OCI-LY1 (cell line): ENCODE data around the gene FAM111A.

Experiments
- EZH2 ChIP-seq: fragments of 200-600 bp; sonication (generic), shearing (Covaris generic); IDR thresholded peaks from 2 replicates; pipeline ENCODE4 v1.8.0; 2017; ENCODE audit warnings: borderline replicate concordance, mixed run types, mild to moderate bottlenecking, antibody characterized with exemption, low read length, moderate library complexity, mixed read lengths
- TF ChIP-seq, protein P1 (sequence below): fragments of 200-600 bp; sonication (generic), shearing (Covaris generic); IDR thresholded peaks from 2 replicates; pipeline ENCODE4 v1.5.1; 2017; ENCODE audit warnings: mild to moderate bottlenecking, antibody characterized with exemption, low read length, moderate library complexity, mixed read lengths

DNA sequence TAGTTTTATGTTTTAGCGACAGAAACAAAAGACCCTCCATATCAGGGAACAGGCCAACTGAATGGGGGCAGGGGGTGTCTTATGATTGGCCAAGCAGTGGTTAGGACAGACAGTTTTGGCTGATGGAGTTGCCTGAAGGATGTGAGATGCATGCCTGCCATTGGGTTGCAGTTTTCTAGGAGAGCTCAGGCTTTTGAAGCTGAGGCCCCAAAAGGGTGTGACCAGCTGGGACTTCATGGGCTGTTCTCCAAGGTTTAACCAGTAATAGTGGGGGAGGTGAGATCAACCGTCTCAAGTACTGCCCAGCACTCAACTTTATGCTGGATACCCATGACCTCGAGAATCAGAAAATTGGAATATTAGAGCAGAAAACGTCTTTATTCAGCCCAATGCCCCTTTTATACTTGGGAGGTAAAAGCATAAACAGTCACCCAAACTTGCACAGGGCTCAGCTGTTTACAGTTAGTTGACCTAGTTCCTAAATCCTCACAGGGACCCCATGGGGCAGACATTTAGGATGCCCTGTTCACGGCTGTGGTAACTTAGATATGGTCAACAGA is 42.8 kb downstream of the FAM111A start:
- TF ChIP-seq, protein P1, sequence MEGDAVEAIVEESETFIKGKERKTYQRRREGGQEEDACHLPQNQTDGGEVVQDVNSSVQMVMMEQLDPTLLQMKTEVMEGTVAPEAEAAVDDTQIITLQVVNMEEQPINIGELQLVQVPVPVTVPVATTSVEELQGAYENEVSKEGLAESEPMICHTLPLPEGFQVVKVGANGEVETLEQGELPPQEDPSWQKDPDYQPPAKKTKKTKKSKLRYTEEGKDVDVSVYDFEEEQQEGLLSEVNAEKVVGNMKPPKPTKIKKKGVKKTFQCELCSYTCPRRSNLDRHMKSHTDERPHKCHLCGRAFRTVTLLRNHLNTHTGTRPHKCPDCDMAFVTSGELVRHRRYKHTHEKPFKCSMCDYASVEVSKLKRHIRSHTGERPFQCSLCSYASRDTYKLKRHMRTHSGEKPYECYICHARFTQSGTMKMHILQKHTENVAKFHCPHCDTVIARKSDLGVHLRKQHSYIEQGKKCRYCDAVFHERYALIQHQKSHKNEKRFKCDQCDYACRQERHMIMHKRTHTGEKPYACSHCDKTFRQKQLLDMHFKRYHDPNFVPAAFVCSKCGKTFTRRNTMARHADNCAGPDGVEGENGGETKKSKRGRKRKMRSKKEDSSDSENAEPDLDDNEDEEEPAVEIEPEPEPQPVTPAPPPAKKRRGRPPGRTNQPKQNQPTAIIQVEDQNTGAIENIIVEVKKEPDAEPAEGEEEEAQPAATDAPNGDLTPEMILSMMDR, result no peak
- no peak for TF ChIP-seq EZH2
